Measurements from ENCODE around the gene PRRG3.
"Not testable (repeated sequence)": the region's sequence is repeated elsewhere in the genome, so short reads cannot be mapped to it uniquely, and the experiment has no call there.

PRRG3 gene

DNA sequence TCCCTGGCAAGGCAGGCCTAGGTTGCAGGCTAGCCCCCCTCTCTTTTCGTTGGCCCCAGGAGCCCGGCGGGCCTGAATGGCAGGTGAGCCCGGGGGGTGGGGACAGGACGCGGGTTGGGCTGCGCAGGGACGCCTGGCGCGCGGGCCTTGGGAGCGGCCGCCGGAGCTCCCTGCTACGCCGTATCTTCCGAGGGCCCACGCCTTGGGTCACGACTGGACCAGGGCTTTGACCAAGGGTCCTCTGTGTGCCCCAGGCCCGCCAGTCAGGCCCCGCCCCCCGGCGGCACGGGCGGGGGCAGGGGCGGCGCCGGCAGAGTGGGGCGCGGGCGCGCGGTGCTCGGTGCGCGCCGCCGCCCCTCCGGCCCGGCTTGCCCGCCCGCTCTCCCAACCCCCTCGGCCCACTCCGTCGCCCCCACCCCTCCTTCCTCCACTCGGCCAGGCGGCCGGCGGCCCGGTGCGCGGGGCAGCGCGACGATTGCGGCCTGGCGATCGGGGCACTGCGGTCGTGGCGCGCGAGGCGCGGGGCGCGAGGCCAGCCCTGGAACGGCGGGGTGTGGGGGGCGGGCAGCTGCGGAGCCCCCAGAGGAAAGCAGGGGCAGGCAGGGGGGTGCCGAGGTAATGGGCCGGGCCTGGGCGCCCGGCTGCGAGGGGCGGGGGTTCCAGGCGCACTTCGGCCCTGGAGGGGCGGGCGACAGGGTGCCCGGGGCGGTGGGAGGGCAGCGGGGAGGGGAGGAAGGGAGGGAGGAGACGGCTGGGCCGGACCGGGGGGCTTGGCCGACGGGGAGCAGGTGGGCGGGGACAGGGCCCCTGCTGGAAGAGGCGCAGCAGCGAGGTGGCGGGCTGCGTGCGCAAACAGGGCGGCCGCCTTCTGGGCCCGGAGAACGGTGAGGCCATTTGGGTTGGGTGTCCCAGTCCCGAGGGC is at the start of gene PRRG3:
Gene PRRG3 (plus strand): TSS at position 798 of the 922 bp plus-strand sequence. CDS start 3,357 bp downstream, outside the sequence.
- no peak for DNase-seq (ENCODE audit: low read depth)

DNA sequence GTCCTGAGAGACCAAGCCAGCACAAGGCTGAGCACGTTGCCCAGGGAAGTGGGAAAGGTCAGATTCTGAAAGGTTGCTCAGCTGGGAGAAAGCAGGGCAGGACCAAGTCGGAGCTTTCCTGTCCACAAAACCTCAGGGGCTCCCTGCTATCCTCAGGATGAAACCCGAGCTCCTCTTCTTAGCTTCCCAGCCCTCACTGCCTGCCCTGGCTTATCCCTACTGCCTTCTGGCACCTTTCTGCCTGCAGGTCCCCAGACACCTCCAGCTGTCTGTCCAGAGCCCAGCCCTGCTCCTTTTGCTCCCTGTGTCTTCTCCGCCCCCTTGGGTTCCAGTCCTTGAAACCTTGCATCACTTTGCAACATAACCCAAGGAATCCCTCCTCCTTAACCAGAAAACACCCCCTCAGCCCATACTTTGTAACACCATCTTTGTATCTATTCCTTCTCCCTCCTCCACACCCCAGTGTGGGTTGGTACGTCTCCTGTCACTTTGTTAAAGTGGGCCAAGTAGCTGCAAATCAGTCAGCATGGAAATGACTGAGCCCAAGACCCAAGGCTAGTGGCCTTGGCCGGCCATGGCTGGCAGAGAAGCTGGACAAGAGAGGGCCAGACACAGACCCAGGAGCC is 20.0 kb upstream of the PRRG3 start:
- no peak for DNase-seq (ENCODE audit: low read depth)

DNA sequence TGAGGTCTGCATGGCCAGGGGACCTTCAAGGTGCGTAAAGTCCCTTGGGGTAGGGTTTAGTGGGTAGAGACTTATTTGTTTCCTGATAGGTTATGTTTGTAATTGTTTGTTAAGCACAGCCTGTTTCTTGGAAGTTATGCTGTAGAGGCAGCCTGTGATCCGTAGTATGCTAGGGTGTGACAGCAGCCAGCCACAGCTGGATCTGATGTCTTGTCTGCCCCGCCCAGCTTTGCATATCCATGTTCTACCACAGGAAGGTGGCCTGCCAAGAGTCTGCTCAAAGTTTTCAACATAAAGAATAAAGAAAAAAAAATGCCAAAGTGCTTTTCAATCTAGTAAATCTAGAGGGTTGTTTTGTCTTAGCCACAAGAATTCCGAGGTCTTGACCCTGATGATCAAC is 19.1 kb upstream of the PRRG3 start:
- no peak for DNase-seq (ENCODE audit: low read depth)

DNA sequence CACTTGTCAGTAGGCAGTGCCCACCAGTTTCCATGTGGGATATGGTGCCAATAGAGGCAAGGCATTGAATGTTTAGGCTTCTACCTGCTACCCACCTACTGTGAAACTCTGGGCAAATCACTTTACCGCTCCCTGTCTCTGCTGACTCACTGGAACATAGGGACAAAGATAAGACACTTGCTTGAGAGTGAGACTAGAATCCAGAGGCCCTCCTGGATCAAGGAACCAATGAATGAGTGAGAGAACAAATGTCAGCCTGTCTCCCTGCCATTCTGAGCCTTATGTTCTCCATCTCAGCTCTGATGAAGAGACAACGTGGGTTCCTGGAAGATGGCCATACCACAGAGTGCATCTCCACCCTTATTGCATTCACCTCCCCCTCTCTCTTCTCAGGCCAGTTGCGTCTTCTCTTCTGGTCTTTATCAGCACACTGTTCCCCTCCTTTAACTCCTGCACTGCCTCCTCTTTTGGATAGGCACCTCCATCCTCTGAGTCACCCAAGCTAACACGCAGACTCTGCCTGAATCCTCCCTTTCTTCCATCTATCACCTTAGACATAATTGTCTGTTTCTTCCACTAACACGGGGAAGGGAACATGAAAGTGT is 15.4 kb upstream of the PRRG3 start:
- no peak for DNase-seq (ENCODE audit: low read depth)

DNA sequence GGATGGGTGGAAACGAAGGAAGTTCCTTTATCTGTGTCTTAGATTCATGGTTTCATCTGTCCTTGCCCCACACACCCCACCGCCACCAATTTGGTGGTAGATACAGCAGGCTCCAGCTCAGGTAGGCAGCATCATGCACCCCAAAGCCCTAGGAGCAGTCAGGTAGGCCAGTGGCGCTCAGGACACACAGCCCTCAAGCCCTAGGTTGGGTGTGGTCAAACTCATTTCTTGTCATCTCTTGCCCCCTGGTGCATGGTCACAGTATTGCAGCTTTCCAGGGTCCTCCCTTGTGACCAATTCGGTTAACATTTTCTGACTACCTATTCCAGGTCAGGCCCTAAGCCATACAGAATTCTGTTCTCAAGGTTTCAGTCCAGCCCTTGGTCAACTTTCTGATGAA is 14.5 kb upstream of the PRRG3 start:
- DNase-seq (ENCODE audit: low read depth), result peak; percentile 35

DNA sequence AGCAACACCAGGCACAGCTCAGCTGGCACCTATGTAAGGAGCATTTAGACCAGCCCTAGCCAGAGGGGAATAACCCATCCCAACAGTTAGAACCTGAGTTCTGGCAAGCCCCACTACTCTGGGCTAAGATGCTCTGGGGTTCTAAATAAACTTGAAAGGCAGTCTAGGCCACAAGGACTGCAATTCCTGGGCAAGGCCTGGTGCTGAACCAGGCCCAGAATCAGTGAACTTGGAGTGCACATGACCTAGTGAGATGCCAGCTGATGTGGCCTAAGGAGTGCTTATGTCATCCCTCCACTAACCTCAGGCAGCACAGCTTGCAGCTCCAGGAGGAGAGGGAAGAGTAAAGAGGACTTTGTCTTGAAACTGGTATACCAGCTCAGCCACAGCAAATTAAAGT is 7.6 kb upstream of the PRRG3 start:
- DNase-seq (ENCODE audit: low read depth), result no peak

DNA sequence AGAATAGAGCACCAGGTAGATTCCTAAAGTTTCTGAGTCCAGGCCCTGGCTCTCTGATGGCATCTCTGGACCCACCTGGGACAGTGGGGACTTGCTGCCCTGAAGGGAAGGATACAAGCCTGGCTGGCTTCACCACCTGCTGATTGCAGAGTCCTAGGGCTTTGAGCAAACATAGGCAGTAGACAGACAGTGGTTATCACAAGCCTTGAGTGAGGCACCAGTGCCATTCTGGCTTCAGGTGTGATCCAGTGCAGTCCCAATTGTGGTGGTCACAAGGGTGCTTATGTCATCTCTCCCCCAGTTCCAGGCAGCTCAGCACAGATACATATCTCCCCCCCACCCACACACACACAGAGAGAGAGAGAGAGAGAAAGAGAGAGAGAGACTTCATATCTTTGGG is 6.6 kb upstream of the PRRG3 start:
- DNase-seq (ENCODE audit: low read depth), result no peak

DNA sequence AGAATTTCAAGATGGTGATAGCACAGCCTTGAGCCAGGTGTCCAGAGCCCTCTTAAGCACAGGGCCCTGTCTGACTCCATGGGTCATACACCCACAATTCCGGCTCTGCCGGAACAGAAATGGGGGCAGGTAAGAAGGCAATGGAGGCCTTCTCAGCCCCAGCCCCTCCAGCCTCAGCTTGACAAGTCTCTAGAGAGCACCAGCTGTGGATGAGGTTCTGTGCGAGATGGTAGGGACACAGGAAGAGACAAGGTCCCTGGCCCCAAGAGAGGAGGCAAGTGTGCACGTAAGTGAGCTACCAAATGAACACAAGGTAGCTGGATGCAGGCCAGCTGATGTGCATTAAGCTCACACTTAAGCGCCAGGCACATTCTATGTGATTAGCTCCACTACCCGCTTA is 2.4 kb upstream of the PRRG3 start:
- DNase-seq (ENCODE audit: low read depth), result no peak

DNA sequence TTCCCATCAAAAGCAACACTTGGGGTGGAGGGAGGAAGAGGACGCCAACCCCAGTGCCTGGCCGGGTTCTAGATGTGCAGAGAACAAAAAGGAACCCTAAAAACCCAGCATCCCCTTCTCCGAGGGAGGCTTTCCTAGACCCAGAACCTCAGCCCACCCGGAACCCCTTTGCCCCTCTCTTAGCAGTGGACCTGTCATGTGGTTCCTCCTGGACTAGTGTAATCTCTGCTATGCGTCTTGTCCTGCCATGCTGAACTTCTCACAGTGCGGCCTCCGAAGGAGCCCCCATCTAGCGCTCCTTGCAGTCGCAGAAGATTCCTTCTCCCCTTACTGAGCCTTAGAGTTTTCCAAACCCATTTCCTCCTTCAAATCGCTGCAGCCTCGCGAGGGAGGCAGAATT is 1.1 kb upstream of the PRRG3 start:
- no peak for DNase-seq (ENCODE audit: low read depth)

DNA sequence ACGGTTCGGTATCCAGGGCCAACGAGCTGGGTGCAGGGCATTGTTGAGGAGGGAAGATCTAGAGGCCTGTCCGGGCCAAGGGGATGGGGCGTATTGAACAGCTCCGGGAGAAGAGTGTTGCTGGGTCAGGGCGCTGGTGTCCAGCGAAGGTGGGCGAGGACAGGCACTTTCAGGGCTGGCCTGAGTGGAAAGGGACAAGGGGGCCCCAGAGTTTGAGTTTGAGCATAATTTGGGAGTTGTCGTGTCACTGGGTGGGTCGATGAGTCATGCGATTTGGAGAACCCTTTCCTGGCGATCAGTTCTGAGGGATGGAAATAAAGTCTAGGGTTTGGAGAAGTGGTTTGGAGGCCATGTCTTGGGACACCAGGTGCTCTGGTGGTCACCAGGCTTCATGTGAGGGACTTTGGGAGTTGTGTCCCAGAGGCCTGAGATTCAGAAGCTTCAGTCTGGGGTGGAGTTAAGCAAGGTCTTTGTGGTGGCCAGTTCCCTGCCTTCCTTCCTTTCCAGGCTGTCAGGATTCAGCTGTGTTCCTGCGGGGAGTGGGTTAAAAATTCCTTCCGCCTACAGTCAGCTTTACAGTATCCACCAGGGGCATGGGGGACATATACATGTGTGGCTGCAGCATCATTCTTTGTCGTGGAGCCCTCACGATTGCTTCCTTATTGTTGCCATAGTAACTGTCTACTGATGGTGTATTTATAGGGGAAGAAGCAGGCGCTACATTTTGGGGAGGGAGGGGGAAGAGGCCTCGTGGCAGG is 504 bp downstream of the PRRG3 start:
- DNase-seq (ENCODE audit: low read depth), result no peak

DNA sequence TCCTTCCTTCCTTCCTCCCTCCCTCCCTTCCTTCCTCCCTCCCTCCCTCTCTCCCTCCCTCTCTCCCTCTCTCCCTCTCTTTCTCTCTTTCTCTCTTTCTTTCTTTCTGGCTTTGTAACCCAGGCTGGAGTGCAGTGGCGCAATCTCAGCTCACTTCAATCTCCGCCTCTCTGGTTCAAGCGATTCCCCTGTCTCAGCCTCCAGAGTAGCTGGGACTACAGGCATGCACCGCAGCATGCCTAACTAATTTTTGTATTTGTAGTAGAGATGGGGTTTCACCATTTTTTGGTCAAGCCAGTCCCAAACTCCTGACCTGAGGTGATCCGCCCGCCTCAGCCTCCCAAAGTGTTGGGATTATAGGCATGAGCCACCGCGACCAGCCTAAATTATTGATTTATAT is 1.8 kb downstream of the PRRG3 start:
- not testable (repeated sequence) for DNase-seq (ENCODE audit: low read depth)

DNA sequence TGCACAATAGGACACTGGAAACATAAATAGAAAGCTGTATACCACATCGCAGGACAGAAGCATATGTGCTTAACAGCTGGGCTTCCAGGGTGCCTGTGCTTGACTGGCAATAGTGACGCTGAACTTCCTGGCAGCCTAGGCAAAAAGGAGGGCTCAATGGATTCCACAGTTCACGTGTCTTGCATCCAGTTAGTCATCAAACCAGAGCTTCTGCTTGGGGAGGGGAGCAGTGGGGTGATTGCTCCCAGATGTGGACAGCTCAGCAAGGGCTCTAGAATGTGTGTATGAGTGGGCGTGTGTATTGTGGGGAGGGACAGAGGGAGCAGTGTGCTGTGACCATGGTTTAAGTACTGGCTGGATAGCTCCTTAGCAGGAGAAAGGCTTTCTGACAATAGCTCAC is 2.3 kb downstream of the PRRG3 start:
- DNase-seq (ENCODE audit: low read depth), result no peak

DNA sequence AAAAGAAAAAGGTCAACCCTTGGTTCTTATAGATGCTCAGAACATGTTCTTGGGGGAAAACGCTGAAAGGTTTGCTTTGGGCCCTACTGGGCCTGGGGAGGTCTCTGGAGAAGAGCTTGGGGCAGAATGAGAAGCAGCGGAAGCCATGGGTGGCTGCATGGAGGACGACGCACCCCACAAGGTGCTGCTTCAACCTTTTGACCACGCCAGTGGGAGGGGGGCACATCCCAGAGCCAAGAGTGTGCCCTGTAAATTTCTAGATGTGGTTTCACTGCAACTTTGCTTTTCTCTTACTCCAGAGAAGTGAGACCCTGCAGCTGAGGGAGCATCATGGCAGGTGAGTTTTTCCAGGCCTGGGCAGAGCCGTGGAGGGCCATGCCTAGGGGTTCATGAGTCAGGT is 3.2 kb downstream of the PRRG3 start:
- DNase-seq (ENCODE audit: low read depth), result no peak

DNA sequence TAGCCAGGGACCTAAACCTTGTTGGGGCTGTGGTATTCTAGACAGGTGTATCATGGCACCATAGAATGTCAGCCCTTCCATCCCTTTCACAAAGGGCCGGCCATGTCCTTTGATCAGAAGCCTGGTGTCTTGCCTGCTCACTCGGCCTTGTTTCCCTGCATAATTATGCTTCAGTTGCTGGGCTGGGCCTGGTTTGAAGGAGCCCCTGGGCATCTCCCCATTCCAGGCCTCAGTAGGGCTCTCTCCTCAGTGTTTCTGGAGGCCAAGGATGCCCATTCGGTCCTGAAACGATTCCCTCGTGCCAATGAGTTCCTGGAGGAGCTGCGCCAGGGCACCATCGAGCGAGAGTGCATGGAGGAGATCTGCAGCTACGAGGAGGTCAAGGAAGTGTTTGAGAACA is 4.5 kb downstream of the PRRG3 start:
- no peak for DNase-seq (ENCODE audit: low read depth)

DNA sequence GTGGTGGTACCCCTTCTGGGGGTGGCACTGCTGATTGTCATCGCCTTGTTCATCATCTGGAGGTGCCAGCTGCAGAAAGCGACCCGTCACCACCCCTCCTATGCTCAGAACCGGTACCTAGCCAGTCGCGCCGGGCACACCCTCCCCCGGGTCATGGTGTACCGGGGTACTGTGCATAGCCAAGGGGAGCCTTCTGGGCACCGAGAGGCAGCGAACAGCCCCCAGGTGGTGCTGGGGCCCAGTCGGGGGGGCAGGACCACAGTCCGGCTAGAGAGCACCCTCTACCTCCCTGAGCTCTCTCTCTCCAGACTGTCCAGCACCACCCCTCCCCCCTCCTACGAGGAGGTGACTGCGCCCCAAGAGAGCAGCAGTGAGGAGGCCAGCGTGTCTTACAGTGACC is 5.3 kb downstream of the PRRG3 start:
- DNase-seq (ENCODE audit: low read depth), result no peak

DNA sequence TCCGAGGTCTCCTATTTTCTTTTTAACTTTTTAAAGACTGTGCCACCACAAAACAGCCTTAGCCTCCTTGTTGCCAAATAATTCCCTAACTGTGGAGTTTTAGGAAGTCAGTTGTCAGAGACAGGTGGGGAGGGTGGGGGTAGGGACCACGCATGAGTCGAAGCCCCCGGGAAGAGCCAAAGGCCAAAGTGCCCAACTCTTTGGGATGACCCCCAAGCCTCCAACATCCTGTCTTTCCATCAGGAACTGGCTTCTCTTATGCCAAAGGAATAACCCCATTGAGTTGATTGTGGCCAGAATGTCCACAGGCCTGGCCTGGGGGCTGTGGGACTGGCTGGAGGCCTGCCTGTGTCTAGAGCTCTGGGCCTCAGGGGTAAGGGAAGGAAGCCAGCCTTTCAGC is 5.8 kb downstream of the PRRG3 start:
- DNase-seq (ENCODE audit: low read depth), result no peak

DNA sequence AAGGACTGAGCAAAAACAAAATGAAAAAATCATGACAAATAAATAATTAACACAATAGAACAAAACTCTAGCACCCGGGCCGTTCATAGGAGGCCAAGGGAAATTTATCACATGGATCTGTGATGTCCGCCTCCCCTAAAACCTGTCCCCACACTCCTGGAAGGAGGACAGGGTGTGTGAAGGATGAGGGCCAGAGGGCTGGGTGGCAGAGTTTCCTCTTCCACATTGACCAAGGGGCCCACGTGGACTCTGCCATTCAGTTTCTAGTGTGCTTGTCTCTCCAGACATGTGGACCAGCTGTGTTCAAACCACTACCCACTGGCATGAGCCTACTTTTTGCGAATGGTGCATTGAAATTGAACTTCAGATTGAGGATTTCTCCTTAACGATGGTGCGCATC is 6.3 kb downstream of the PRRG3 start:
- DNase-seq (ENCODE audit: low read depth), result no peak

DNA sequence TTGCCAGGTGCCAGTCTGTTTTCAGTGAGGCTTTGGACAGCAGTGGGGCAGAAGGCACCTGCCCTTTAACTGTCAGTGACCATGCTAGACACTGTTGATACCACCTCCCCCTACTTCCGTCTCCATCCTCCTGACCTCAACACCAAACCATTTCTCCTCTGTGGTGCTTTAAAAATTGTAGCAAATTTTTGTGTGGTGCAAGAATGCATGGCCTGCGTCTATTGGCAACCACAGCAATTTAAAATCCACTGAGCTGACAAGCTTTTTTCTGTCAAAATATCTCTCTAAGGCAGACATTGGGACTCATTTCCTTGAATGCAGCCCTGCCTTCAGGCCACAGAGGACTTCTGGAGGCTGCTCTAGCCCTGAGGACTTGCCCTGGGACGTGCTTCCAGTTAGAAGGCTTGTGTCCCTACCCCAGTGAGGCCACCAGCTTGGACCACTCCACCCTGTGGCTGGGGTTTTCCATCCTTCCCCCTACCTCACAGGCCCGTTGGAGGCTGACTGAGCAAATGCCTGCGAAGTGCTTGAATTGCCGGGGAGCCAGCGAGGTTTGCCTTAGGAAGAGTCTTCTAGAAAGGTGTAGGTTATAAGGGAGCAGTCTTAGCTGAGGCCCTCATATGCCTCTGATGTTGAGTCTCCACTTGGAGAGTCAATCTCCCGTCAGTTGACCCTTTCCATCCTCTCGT is 6.9 kb downstream of the PRRG3 start:
- no peak for DNase-seq (ENCODE audit: low read depth)

DNA sequence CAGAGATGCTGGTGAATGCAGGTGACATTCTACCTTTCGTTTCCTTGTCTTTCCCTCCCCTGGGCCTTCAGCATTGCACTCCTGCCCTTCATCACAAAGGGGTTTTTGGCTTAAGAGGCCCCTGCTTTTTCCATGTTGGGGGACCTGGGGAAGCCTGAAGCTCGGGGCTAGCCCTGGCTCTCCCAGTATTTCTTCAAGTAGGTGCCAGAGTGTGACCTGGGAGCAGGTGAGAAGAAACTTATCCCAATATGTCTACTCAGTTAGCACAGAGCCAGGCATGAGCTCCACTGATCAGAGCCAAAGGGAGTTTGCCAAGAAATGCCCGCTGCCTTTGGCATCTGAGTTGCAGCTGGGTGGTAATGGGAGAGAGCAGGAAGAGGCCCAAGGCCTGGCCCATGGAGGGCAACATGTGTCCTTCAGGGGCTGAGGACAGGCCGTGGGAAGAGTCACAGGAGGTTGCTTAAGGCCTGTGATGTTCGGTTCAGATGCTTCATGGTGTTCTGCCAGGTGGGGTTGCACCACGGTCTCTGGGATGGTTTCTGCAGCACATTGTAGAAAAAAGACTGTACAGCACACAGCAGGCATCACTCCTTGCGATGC is 7.6 kb downstream of the PRRG3 start:
- no peak for DNase-seq (ENCODE audit: low read depth)

DNA sequence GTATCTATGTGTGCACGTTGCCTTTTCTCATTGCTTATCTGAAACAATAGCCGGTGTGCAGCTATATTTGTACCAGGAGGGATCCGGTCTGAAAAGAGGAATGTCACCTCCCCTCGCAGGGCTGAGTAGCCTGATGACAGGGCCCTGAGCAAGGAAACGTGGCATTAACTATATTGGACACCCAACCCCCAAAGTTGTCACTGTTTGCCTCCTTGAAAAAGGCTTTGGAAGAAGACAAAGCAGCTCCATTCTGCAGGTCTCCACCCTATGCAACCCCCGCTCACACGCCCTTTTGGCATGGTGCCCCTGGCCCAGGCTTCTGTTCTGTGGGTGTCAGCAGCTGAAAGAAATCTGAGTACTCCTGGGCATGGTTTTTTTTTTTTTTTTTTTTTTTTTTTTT is 8.2 kb downstream of the PRRG3 start:
- no peak for DNase-seq (ENCODE audit: low read depth)

DNA sequence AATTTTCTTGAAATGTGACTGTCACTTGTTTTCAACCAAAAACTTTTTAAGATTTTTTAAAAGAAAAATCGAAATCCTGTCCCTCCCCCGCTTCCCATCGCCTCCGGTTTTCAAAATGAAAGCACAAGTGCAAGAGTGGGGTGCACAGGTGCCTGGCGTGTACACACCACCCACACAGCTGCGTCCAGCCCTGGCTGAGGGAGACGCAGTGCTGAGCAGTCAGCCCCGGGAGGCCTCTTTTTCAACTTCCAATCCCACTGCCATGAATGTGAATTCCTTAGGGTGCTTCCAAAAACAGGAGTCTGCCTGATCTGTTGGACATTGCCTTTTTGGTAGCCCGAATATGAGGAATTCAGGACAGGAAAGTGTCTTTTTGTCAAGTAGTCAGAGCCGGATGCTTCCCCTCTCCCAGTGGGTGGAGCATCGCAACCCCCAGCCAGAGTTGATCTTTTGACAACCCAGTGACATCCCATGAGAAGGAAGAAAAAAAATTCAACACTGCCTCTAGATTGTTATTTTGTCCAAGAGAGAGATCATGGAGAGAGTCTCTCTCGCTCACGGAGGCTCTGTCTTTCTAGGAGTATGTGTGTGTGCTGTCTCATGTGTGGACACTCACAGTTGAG is 8.9 kb downstream of the PRRG3 start:
- DNase-seq (ENCODE audit: low read depth), result no peak

Measured in stimulated activated CD8-positive, alpha-beta memory T cell treated with anti-CD3 and anti-CD28 coated beads, Interleukin-15, amount 100 ng/mL, for 24 hours (primary cell).